Measurements from ENCODE around the gene ACYP1.

ACYP1 gene

DNA sequence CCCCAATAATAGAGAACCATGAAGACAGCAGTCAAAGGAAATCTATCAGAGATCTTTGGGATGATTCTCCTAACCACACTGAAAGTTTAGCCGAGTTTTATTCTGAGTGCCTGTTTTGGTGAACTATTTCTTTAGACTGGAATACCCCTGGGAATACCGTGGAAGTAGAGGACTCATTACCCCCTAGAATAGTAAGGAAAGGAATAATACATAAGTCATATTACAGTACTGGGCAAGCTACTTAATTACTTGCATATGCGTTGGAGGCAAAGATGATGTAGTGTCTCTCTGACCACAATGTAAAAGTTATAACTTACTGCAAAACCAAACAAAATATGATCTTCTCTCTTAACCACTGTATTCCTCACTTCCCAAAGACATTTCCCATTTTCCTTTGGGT lies 31.1 kb upstream of the ACYP1 start:
- TF ChIP-seq, protein P1, sequence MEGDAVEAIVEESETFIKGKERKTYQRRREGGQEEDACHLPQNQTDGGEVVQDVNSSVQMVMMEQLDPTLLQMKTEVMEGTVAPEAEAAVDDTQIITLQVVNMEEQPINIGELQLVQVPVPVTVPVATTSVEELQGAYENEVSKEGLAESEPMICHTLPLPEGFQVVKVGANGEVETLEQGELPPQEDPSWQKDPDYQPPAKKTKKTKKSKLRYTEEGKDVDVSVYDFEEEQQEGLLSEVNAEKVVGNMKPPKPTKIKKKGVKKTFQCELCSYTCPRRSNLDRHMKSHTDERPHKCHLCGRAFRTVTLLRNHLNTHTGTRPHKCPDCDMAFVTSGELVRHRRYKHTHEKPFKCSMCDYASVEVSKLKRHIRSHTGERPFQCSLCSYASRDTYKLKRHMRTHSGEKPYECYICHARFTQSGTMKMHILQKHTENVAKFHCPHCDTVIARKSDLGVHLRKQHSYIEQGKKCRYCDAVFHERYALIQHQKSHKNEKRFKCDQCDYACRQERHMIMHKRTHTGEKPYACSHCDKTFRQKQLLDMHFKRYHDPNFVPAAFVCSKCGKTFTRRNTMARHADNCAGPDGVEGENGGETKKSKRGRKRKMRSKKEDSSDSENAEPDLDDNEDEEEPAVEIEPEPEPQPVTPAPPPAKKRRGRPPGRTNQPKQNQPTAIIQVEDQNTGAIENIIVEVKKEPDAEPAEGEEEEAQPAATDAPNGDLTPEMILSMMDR (IDR thresholded peaks at IDR 0.05) = no peak
- TF ChIP-seq ZFX (IDR thresholded peaks at IDR 0.05; ENCODE audit: borderline replicate concordance) = no peak
- no peak overlapping the region for H3K27ac ChIP-seq

DNA sequence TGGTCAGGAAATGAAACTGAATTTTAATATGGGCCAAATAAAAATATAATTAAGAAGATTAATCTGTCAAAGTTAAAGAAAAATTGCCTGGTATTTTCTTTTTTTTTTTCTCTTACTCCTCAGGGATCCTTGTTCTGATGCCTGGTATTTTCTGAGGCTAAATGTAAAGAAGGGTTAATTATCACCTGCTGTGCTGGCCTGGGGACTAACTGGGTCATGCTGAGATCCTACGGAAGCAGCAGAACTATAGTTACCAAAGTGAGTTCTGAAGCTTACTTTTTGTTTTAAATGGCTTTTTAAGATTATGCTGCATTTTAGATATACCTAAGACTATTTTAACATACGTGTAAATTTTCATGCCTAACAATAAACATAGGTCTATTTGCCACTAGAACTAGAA lies 28.9 kb upstream of the ACYP1 start:
- TF ChIP-seq ZFX (IDR thresholded peaks at IDR 0.05; ENCODE audit: borderline replicate concordance) = no peak
- TF ChIP-seq, protein P1 (IDR thresholded peaks at IDR 0.05) = no peak
- H3K27ac ChIP-seq = no peak overlapping the region

DNA sequence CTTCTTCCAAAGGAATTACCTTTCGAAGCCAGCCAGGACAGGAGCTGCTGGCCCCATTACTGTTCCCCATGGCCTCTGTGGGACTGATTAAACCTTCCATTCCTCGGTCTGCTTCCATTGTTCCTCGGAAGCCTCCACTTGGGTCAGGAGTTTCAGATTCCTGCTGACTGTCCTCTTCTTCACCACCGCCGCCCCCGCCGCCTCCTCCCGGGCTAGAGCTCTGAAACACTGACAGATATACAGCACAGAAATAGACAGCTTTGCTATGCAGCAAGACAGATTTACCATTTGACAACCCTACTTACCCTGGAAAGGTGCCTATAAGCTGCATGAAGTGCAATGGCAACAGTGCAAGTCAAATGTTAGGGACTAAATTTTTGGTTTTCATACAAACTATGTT lies 27.4 kb upstream of the ACYP1 start:
- no peak overlapping the region for H3K27ac ChIP-seq
- TF ChIP-seq ZFX (IDR thresholded peaks at IDR 0.05; ENCODE audit: borderline replicate concordance) = no peak
- TF ChIP-seq, protein P1 (IDR thresholded peaks at IDR 0.05) = no peak

DNA sequence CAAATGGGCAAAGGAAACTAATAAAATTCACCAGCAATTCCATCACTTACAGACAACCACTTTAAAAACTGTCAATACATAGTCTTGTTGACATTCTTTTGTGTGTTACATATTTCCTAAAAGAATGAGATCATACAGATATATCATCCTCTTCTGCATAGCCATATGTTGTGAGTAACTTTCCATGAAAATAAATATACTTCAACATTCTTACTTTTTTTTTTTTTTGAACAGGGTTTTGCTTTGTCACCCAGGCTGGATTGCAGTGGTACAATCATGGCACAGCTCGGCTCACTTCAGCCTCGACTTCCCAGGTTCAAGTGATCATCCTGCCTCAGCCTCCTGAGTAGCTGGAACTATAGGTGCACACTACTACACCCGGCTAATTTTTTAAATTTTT lies 26.5 kb upstream of the ACYP1 start:
- no peak for TF ChIP-seq ZFX (IDR thresholded peaks at IDR 0.05; ENCODE audit: borderline replicate concordance)
- TF ChIP-seq, protein P1 (IDR thresholded peaks at IDR 0.05) = no peak
- H3K27ac ChIP-seq = no peak overlapping the region

DNA sequence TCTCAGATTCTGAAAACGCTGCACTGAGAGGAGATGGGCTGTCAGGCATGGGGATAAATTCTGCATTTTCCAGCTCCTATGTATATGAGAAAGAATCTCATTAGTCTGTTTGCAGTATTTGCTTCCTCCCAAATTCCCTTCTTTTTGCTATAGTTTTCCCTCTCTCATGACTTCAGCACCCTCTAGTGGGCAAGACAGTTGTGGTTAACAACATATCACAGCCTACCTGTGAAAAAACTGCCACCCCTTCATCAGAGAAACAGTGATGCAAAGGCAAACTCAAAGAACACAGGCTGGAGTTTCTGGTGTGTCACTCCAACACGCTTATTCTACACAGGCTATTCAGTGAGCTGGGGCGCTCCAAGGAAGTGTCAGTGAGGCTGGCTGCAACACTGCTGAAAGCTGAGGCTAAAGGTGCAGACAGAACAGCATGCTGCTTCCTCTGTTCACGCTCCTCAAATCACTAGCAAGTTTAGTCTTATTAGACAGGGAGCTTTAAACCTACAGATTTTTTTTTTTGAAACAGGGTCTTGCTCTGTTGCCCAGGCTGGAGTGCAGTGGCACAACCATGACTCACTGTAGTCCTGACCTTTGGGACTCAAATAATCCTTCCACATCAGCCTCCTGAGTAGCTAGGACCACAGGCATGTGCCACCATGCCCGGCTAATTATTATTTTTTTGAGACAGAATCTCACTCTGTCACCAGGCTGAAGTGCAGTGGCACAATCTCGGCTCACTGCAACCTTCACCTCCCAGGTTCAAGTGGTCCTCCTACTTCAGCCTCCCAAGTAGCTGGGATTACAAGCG lies 24.9 kb upstream of the ACYP1 start:
- TF ChIP-seq, protein P1 (IDR thresholded peaks at IDR 0.05) = peak; percentile 83
- no peak for TF ChIP-seq ZFX (IDR thresholded peaks at IDR 0.05; ENCODE audit: borderline replicate concordance)

DNA sequence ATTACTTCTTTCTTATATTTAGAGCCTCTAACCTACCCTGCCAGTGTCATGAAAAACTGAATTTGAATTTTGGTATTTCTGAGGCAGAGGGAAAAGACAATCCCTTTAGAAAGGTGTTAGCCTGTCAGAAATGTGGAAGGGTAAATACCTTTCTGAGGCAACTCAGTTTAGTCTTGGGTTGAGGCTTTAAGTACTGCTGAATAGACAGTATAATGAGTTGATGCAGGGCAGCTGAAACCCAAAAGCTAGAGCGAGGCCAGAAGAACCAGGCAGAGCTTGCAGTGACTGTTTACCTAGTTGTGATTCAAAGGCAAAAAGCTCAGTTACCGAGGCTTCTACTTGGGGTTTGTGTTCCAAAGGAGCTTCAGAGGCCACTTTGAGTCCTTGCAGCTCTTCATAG lies 24.3 kb upstream of the ACYP1 start:
- H3K27ac ChIP-seq = no peak overlapping the region
- TF ChIP-seq ZFX (IDR thresholded peaks at IDR 0.05; ENCODE audit: borderline replicate concordance) = no peak
- TF ChIP-seq, protein P1 (IDR thresholded peaks at IDR 0.05) = no peak

More for the DNA sequence above, 24.9 kb upstream of the ACYP1 start:
- no peak overlapping the region for H3K27ac ChIP-seq

DNA sequence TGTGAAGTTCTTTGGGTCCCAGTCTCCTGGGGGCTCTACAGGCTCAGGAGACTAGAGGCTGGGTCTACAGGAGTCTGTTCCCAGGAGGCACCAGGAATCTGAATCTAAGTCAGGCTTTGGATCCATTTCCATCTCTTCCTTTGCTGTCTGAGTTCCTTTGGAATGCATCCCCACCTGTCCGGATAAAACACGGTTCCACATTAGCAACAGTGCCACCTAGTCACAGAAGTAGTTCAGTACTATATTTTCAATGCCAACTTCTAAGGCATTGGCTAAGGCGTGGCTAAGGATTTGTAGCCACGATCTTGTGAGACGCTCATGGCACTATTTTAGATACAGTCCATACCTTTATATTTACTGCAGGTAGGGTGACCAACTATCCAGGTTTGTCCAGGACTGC lies 20.7 kb upstream of the ACYP1 start:
- H3K27ac ChIP-seq = no peak overlapping the region
- no peak for TF ChIP-seq ZFX (IDR thresholded peaks at IDR 0.05; ENCODE audit: borderline replicate concordance)
- TF ChIP-seq, protein P1 (IDR thresholded peaks at IDR 0.05) = peak; percentile 58
